ENCODE measurements around the gene GABARAP. TPM values are rescaled to one million over a fixed set of nuclear protein-coding genes. Genes with fewer than 3 reads are reported as not detected.
"Not testable (repeated sequence)": the region's sequence is repeated elsewhere in the genome, so short reads cannot be mapped to it uniquely, and the experiment has no call there.

Gene GABARAP
- total RNA-seq, 1 donor from 2014 or later: 92.6 TPM

GRCh38 chr17:7260651-7261378, 18.6 kb upstream of the GABARAP start:
- DNase-seq (ENCODE audit: low read depth in 2 of 2): peak in 1 of 2 donors; percentile 24

DNA sequence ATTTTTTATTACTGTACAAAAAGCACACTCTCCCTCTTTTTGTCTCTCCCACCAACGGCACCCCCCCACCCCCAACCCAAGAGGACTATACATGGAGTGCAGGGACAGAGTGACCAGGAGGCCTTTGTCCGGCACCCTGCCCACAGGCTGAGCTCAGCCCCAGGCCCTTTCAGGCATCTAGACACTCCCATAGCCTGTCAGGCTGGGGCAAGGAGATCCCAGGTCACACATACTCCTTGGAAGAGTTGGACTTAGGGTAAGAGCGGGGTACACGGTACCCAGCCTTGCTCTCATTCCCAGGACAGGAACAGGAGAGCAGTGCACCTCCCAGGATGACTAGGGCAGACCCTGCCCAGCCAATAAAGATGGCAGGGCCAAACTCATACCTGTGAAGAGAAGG, 17.9 kb upstream of the GABARAP start:
- no peak for DNase-seq (ENCODE audit: low read depth in 2 of 2)

DNA sequence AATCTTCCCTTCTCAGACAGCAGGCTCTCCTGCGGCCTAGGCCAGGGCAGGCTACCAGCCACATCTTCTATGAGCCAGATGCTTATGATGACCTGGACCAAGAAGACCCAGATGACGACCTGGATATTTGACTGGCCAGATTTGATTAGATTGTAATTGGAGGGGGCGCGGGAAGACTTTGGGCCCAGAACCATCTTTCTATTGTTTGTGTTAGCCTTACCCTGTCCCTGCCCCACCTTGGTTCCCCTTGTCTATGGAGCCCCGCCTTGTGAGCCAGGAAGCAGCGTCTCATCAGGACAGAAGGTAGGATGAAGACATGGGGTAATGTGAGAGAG, 17.3 kb upstream of the GABARAP start:
- no peak for DNase-seq (ENCODE audit: low read depth in 2 of 2)

- DNase-seq (ENCODE audit: low read depth in 2 of 2): no peak
These were observed 16.7 kb upstream of the GABARAP start for GRCh38 chr17:7258731-7259554.

DNA sequence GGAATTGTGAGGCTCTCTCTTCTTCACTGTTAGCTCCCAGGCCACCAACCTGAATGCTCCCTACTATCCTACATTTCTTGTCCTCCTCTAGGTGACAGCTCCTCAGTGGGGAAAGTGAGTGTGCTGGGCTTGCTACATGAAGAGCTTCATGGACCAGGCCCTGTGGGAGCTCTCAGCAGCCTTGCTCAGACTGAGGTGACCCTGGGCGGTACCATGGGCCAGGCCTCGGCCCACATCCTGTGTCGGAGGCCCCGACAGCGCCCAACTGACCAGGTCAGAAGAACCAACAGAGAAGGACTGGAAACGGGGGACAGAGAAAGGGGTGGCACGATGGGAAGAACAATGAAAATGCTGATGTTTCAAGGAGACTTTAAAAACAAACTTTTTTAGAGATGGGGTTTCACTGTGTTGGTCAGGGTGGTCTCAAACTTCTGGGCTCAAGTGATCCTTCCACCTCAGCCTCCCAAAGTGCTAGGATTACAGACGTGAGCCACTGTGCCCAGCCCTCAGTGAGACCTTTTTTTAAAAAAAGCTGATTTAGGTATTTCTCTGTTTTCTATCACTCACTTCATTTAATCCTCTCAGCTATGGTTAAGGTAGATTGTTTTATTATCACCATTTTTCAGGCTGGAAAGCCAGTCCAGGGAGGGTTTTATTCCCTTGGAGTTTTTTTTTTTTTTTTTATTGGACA, 14.7 kb upstream of the GABARAP start:
- DNase-seq (ENCODE audit: low read depth in 2 of 2): no peak

GRCh38 chr17:7254511-7254910, 12.3 kb upstream of the GABARAP start:
- DNase-seq (ENCODE audit: low read depth in 2 of 2): no peak

DNA sequence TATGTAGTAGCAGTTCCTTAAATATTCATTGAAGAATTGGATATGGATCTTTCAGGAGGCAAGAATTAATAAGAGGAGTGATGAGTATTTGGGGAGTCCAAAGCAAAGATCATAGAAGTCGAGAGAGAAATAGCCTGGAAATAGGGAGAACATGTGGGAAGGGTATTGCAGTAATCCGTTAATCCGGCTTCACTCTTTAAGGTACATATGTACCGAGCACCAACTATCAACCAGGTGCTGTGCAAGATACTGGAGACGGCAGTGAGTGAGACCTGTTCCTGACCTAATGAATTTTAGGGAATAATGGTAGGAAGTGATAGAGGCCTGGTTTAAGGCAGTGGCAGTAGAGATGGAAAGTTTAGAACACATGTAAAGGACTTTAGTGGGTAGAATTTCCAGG, 10.8 kb upstream of the GABARAP start:
- DNase-seq (ENCODE audit: low read depth in 2 of 2): no peak

DNA sequence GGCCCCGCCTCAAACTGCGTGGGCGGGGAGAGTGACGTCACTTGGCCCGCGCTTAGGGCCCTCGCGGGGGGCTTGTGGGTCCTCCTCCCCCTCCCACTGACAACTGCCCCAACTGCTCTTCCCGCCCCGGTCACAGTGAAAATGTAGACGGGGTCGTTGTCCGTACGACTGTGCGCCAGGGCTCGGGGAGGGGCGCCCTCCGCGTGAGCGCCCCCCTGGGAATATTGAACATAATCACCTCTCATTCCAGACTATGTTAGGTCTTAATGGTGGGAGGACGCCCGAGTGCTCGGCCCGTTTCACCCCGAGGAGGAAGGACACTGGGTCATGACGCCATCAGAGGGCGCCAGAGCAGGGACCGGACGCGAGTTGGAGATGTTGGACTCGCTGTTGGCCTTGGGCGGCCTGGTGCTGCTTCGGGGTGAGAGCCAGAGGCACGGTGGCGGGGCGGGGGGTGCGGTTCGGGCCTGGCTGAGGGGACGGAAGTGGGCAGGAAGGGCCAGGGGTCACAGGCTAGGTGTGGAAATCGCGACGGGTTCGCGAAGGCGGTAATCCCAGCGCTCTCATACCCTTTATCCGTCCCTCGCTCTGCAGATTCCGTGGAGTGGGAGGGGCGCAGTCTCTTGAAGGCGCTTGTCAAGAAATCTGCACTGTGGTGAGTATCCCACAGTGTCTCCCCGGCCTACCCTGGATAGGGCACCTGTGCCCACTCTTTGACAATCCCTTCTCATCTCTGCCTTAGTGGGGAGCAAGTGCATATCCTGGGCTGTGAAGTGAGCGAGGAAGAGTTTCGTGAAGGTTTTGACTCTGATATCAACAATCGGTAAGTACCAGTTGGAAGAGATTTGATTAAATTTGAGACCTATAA, 10.2 kb upstream of the GABARAP start, which contains the start of gene ELP5:
Gene ELP5 (plus strand): TSS at position 40 of the 868 bp plus-strand sequence. CDS start 336 bp downstream, at position 376.
- peak; percentile 91 to 95 for DNase-seq (ENCODE audit: low read depth in 2 of 2)

DNA sequence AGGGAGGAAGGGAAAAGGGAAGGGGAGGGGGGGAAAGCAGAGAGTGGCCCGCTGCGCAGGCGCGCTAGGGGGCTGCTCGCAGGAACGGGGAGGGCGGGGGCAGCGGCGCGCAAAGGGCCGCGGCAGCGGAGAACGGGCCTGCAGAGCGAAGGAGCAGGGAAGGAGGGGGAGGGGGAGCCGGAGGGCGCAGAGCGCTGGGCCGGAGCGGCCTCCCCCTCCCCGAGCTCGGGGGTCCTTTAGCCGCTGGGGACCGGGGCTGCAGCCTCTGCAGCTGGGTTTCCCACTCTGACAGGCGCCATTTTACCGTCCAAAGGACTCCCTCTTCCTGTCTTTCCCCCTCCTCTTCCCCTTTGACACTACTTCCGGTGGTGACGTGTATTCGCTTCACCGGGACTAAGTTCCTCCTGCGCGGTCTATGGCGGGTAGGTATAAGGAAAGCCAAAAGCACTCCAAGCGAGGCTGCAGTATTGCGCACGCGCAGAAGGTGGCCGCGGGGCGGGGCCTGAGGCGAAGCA, 9.5 kb upstream of the GABARAP start, which contains the start of gene CTDNEP1:
Gene CTDNEP1 (minus strand): TSS at position 74 of the 515 bp plus-strand sequence. CDS start 438 bp downstream, outside the sequence.
- peak; percentile 100 for DNase-seq (ENCODE audit: low read depth in 2 of 2)

DNA sequence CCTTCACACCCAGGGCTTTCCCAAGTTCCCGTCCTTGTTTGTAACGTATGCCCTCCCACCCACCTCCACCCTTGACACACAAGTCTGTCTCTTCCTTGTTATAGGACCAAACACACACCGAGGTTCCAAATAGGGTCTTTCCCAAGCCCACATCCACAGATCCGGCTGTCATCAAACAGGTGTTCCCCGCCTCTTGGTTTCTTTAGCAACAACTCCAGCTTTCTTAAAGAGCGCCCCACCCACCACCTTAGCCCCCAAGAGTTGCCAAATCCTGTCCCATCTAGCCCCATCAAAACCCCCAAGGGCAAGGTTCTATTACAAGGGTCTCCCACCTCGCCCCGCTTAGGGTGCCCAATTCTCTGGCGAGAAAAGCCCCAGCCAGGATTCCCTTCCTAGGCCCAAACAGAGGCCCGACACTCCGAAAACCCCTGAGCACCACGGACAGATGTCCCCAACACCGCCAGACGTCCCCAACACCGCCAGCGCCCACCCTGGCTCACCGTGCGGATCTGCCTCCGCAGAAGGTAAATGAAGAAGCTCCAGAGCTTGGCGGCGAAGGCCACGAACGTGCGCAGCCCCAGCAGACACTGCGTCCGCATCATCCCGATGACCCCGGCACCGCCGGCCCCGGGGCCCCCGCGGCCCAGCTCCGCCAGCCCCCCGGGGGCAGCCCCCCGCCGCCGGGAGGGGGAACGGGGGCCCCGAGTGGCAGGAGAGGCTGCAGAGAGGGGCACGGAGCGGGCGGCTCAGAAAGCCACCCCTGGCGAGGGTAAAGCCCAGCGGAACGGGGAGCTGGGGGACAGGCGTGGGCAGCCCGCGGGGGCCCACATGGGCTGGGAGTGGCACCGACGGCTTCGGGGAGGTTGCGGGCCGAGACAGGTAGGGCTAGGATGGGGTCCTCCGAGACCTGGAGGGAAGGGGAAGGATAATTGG, 8.7 kb upstream of the GABARAP start:
- DNase-seq (ENCODE audit: low read depth in 2 of 2): peak in 1 of 2 donors; percentile 74

GRCh38 chr17:7249830-7250229, 7.6 kb upstream of the GABARAP start:
- DNase-seq (ENCODE audit: low read depth in 2 of 2): no peak

DNA sequence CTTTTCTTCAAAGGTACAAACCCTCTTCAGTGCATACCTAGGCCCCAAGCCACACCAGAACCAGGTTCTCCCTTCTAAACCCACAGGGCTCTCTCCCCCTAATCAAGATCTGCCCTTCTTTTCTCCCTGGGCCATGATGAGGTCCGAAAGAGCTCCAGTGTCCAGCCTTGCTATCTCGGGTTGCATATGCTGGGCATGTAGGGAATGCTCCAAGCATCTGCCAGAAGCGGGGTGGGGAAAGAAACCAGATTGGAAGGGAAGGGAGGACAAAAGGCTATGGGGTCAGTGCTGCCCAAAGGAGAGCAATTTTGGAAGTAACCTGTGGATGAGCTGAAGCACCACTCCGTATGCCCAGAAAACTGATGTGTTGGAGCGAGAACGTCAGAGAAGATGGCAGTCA, 7.0 kb upstream of the GABARAP start:
- no peak for DNase-seq (ENCODE audit: low read depth in 2 of 2)

- DNase-seq (ENCODE audit: low read depth in 2 of 2): no peak
These were observed 6.5 kb upstream of the GABARAP start for GRCh38 chr17:7248796-7249195.

DNA sequence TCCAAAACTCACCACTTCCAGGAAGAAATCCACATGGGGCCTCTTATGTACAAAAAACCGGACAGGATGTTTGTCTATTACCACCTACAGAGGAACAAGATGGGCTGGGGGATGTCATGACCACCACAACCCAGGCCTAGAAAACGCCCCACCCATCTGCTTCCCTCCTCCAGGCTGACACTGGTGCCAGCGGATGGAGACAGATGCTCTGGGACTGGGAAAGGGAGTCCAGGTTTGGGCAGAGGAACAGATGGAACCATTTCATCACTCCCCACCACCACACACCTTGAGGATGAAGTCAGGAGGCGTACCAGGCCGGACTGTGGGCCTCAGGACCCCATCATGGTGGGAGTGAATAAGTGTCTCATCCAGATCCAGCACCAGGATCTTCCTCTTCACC, 4.5 kb upstream of the GABARAP start:
- DNase-seq (ENCODE audit: low read depth in 2 of 2): no peak

DNA sequence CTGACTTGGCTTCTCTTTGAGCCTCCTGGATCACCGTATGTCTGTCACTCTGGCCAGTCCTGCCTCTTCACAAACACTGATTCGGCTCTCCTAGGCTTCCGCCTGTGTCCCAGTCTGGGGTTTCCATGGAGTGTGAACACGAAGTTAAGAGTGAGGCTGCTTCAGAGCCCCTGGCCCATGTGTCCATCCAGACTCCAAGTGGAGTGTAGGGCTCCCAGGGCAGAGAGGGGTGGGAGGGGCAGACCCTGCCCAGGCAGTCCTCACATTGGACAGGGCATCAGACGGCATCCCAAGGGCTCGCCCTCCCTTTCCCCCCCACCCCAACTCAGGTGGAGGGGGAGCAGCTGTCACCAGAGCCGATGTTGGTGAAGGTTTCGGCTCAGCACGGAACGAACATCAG, 1.6 kb upstream of the GABARAP start:
- DNase-seq (ENCODE audit: low read depth in 2 of 2): not testable (repeated sequence)

DNA sequence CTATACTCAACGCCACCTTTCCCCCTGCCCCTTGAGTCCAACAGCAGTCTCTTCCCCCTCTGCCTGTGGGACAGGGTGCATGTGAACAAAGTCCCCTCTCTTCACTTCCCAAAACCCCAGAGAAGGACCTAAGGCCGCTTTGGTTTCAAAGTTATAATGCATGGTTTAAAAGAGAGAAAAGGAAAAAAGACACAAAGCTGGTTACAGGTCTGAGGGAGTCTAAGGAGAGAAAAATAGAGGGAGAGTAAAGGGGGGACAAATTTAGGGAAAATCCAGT, 1.1 kb upstream of the GABARAP start:
- no peak for DNase-seq (ENCODE audit: low read depth in 2 of 2)

DNA sequence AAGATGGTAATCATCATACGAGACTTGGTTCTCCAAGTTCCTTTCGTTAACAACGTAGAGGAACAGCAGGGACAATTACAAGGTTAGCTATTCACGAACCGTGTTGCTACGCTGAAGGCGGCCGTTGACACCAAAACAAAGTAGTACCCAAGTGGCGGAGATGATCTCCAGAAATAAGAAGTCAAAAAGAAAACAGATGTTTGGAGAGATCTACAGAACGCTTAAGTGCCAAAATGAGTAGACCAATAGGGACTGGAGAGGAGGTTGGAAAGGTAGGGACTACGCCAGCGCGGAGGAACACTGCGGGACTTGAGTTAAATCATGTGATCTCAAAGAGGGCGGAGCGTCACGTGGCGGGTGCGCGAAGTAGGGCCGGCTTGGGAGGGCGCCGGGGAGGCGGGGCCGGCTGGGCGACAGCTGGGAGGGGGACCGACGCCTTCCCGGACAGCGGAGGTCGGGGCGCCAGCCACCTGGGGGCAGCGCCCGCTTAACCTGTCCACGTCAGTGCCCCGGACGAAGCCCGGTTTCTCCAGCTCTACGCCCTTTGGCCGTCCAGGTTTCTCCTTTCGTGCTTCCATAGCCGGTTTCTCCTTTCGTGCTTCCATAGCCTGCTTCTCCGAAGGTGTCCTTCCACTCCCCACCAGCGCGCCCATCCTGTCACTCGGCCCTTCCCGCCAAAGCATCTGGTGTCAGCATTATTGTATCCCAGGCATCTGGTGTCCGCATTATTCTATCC, 636 bp upstream of the GABARAP start:
- peak; percentile 94 to 98 for DNase-seq (ENCODE audit: low read depth in 2 of 2)

DNA sequence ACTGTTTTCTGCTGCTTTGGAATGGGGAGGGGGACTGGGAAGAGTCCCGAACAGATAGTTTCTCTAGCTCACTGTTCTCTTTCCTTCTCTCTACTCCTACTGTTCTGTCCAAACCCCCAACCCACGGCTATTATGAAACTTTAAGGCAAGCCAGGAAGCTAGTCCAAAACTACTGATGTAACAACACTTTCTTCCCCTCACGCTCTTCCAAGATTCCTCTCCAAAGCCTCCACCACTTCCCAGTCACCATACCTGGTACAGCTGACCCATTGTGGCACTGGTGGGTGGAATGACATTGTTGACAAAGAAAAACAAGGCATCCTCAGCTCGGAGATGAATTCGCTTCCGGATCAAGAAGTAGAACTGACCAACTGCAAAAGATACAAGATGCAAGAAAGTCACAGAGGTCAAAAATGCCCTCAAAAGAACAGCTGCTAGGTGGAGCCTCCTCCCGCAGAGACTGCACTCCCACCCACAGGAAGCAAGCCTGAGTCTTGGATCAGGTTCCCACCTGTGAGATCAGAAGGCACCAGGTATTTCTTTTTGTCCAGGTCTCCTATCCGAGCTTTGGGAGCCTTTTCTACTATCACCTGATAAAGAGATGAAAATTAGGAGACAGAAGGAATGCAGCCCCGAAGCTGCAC, 1.0 kb downstream of the GABARAP start:
- DNase-seq (ENCODE audit: low read depth in 2 of 2): no peak

DNA sequence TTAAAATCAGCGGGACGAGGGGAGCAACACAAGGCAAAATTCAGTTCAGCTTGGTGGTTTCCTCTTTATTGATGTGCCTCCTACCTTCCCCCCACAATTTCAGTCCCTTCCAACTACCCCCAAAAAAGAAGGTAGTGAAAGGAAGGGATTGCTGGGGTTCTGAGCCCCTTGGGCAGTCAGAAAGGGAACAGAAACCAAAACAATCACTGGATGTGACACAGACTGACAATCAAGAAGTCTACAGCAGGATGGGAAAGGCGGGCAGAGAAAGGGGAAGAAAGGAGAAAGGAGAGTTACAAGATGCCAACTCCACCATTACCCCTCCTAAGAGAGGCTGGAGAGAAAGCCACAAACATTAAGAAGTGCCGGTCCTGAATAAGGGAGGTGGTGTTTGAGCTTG, 1.9 kb downstream of the GABARAP start:
- DNase-seq (ENCODE audit: low read depth in 2 of 2): no peak

Measured in dermis microvascular lymphatic vessel endothelial cell (primary cell).